Fibroblast of lung (primary cell): Measurements from ENCODE around the gene NRG2. TPM values are rescaled to one million over a fixed set of nuclear protein-coding genes. Genes with fewer than 3 reads are reported as not detected.

Experiments
- DNase-seq, 2 donors: peaks; one replicate each; pipeline versions ENCODE4 v3.0.0 to v3.0.0-alpha.2; 2010; ENCODE audit warnings: low read depth in 2 of 2
- H2AFZ ChIP-seq: 2 replicates; pipeline ENCODE4 v1.5.1; 2012; ENCODE audit warnings: low read length, control low read depth, inconsistent platforms
- H3K27ac ChIP-seq: 2 replicates; pipeline ENCODE4 v1.5.1; 2011; ENCODE audit warnings: low read length, control low read depth; ENCODE audit not compliant: insufficient read depth
- H3K27me3 ChIP-seq: 2 replicates; pipeline ENCODE4 v1.5.1; 2011; ENCODE audit warnings: mild to moderate bottlenecking, low read length; ENCODE audit not compliant: control insufficient read depth, insufficient read depth
- H3K36me3 ChIP-seq: 2 replicates; pipeline ENCODE4 v1.5.1; 2011; ENCODE audit warnings: low read length; ENCODE audit not compliant: control insufficient read depth, insufficient read depth
- H3K4me1 ChIP-seq: 2 replicates; pipeline ENCODE4 v1.5.1; 2011; ENCODE audit warnings: low read length; ENCODE audit not compliant: control insufficient read depth, insufficient read depth; ENCODE audit errors: extremely low read depth
- H3K4me2 ChIP-seq: 2 replicates; pipeline ENCODE4 v1.5.1; 2011; ENCODE audit warnings: low read length, control low read depth; ENCODE audit not compliant: insufficient read depth; ENCODE audit errors: extremely low read depth
- H3K4me3 ChIP-seq, 4 experiments: fragments of 200-600 bp in 1 of 4; sonication (generic) in 1 of 4; replicated peaks in 1 of 4; 2 replicates each; pipeline ENCODE4 v1.5.1; 2011 to 2016; ENCODE audit warnings: low read length in 4 of 4, low read depth in 3 of 4, mild to moderate bottlenecking in 3 of 4, control low read depth in 2 of 4, inconsistent platforms in 1 of 4, mixed read lengths in 1 of 4; ENCODE audit not compliant: insufficient read depth in 1 of 4; ENCODE audit errors: control extremely low read depth in 1 of 4
- H3K79me2 ChIP-seq: 2 replicates; pipeline ENCODE4 v1.5.1; 2012; ENCODE audit warnings: mild to moderate bottlenecking, low read length, inconsistent platforms; ENCODE audit not compliant: control insufficient read depth, insufficient read depth
- H3K9ac ChIP-seq: 2 replicates; pipeline ENCODE4 v1.5.1; 2011; ENCODE audit warnings: mild to moderate bottlenecking, low read length, control low read depth; ENCODE audit not compliant: insufficient read depth
- H3K9me3 ChIP-seq: 2 replicates; pipeline ENCODE4 v1.5.1; 2012; ENCODE audit warnings: low read depth, low read length; ENCODE audit not compliant: control insufficient read depth, insufficient read depth
- H4K20me1 ChIP-seq: 2 replicates; pipeline ENCODE4 v1.5.1; 2011; ENCODE audit warnings: low read length; ENCODE audit not compliant: control insufficient read depth, insufficient read depth; ENCODE audit errors: extremely low read depth
- EZH2 ChIP-seq: IDR thresholded peaks from 2 replicates; pipeline ENCODE4 v1.5.1; 2012; ENCODE audit warnings: low read length, control low read depth, mild to moderate bottlenecking; ENCODE audit errors: missing control alignments
- polyA plus RNA-seq, 2 donors: library from polyadenylated mRNA; depleted of rRNA in 1 of 2; stranded (reverse) in 1 of 2; unstranded in 1 of 2; fragments of >200 nt; gene quantifications; 2 replicates each; pipeline ENCODE4 v1.2.1, GENCODE V29; 2011 to 2012; ENCODE audit warnings: missing spikeins in 1 of 2
- total RNA-seq: library from RNA; depleted of rRNA; stranded (reverse); fragments of >200 nt; gene quantifications from 2 replicates; pipeline ENCODE4 v1.2.1, GENCODE V29; 2014
- TF ChIP-seq, protein P1 (sequence below), 2 donors: IDR thresholded peaks in 1 of 2; conservative IDR thresholded peaks in 1 of 2; 1 replicate in 1 of 2; 2 replicates in 1 of 2; pipeline ENCODE4 v1.5.1; 2011 to 2012; ENCODE audit warnings: low read length in 2 of 2, control low read depth in 1 of 2, inconsistent platforms in 1 of 2, low read depth in 1 of 2, mild to moderate bottlenecking in 1 of 2

Gene NRG2
- total and polyA plus RNA-seq, 2 donors (not counting 1 experiment from before 2014, with no cell fraction given) = 0.28 to 1.3 TPM

DNA sequence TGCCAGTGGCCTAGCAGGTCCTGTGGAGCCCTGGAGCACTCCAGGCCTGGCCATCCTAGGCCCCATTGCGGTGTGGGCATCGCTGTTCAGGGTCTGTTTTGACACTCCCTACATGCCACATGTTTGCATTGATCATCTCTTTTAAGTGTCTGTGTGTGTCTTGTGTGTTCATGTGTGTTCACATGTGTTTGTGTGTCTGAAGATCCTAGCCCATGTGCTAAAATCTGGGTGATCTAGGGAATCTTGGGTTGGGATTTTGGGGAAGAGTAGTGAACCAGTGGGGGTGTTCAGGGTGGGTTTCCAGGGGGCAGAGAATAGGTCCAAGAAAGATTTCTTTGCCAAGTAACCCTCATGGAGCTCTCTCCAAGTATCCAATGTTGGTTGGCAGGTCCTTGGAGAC lies 239.1 kb downstream of the NRG2 start:
- Histone ChIP-seq H3K4me2 (no peak overlapping the region), H3K9me3 (no peaks in the 10 kb centered on the region), H2AFZ (no peak overlapping the region), H3K27ac (no peak overlapping the region), H3K27me3 (peaks cover 21% of the 10 kb centered on the region), H4K20me1 (no peaks in the 10 kb centered on the region), H3K9ac (no peak overlapping the region), H3K36me3 (no peaks in the 10 kb centered on the region), H3K79me2 (no peaks in the 10 kb centered on the region), H3K4me3 (no peak overlapping the region), H3K4me1 (no peaks in the 10 kb centered on the region)
- TF ChIP-seq, protein P1, sequence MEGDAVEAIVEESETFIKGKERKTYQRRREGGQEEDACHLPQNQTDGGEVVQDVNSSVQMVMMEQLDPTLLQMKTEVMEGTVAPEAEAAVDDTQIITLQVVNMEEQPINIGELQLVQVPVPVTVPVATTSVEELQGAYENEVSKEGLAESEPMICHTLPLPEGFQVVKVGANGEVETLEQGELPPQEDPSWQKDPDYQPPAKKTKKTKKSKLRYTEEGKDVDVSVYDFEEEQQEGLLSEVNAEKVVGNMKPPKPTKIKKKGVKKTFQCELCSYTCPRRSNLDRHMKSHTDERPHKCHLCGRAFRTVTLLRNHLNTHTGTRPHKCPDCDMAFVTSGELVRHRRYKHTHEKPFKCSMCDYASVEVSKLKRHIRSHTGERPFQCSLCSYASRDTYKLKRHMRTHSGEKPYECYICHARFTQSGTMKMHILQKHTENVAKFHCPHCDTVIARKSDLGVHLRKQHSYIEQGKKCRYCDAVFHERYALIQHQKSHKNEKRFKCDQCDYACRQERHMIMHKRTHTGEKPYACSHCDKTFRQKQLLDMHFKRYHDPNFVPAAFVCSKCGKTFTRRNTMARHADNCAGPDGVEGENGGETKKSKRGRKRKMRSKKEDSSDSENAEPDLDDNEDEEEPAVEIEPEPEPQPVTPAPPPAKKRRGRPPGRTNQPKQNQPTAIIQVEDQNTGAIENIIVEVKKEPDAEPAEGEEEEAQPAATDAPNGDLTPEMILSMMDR (conservative IDR thresholded peaks at IDR 0.05 in 1 of 2, IDR thresholded peaks at IDR 0.05 in 1 of 2; ENCODE audit: low read depth in 1 of 2, low read length in 2 of 2) = no peak
- TF ChIP-seq EZH2 = no peak
- DNase-seq = no peak

DNA sequence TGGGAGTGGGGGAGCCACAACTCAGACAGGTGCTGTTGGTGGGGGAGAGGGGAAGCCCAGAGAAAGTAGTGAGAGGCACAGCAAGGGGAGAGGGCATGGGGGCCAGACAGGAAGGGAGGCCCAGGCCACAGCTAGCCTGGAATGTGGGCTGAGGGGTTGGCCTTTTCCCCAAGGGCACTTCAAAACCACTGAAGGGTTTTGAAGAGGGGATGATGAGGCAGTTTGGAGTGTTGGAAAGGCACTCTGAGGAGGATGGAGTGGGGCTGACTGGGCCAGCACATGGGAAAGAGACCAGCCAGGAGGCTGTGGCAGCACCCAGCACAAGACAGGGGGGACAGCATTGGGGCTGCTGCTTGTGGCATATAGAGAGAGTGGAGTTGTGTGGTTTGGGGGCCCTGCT lies 243.7 kb downstream of the NRG2 start:
- DNase-seq = peak in 1 of 2 donors; percentile 11
- Histone ChIP-seq H3K4me2 (no peak overlapping the region), H3K4me1 (no peaks in the 10 kb centered on the region), H3K4me3 (no peak overlapping the region), H3K9ac (no peak overlapping the region), H3K9me3 (no peaks in the 10 kb centered on the region), H3K27ac (no peak overlapping the region), H2AFZ (no peak overlapping the region), H3K27me3 (peaks cover 53% of the 10 kb centered on the region), H3K79me2 (no peaks in the 10 kb centered on the region), H3K36me3 (no peaks in the 10 kb centered on the region), H4K20me1 (no peaks in the 10 kb centered on the region)
- TF ChIP-seq EZH2 = no peak
- TF ChIP-seq, protein P1 (conservative IDR thresholded peaks at IDR 0.05 in 1 of 2, IDR thresholded peaks at IDR 0.05 in 1 of 2; ENCODE audit: low read depth in 1 of 2, low read length in 2 of 2) = no peak

DNA sequence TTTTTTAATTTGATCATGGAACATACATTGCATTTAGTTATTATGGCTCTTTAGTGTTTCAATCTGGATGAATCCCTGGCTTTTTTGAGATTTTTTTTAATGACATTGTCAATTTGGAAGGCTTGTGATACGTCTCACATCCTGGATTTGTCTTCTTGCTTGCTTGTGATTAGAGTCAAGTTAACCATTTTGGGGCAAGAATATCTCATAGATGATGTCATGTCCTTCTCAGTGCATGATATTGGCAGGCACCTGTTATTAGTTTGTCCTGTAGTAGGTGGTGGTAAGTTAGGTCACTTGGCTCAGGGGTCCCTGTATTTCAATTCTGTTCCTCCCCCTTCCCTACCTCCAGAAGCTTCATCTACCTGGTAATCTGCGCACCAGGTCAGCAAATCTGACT lies 244.2 kb downstream of the NRG2 start:
- no peak overlapping the region for H2AFZ ChIP-seq
- no peak overlapping the region for H3K27ac ChIP-seq
- H3K4me1 ChIP-seq = no peaks in the 10 kb centered on the region
- H3K9ac ChIP-seq = no peak overlapping the region
- H3K27me3 ChIP-seq = peaks cover 58% of the 10 kb centered on the region
- H4K20me1 ChIP-seq = no peaks in the 10 kb centered on the region
- TF ChIP-seq, protein P1 (conservative IDR thresholded peaks at IDR 0.05 in 1 of 2, IDR thresholded peaks at IDR 0.05 in 1 of 2; ENCODE audit: low read depth in 1 of 2, low read length in 2 of 2) = no peak
- no peaks in the 10 kb centered on the region for H3K36me3 ChIP-seq
- no peak overlapping the region for H3K4me2 ChIP-seq
- H3K4me3 ChIP-seq = no peak overlapping the region
- no peak for DNase-seq
- H3K79me2 ChIP-seq = no peaks in the 10 kb centered on the region
- H3K9me3 ChIP-seq = no peaks in the 10 kb centered on the region
